ENCODE measurements around the gene KIF21B. TPM values are rescaled to one million over a fixed set of nuclear protein-coding genes. Genes with fewer than 3 reads are reported as not detected.
"Not testable (repeated sequence)": the region's sequence is repeated elsewhere in the genome, so short reads cannot be mapped to it uniquely, and the experiment has no call there.

KIF21B gene
- total and polyA plus RNA-seq, 7 donors: 0.28 to 18.4 (median 0.81) TPM

GRCh38 chr1:200951016-200951415 is 72.5 kb downstream of the KIF21B start:
- no peak for DNase-seq
- intact Hi-C loops (cut with DNase I): no loop called here
- Histone ChIP-seq H3K4me3 (no peak overlapping the region), H3K36me3 (no peaks in the 10 kb centered on the region), H3K27me3 (no peaks in the 10 kb centered on the region), H3K4me1 (no peaks in the 10 kb centered on the region), H3K9me3 (peaks cover 0 to 4% (median 0%) of the 10 kb centered on the region in 4 donors), H3K27ac (no peak overlapping the region)
- no peak for TF ChIP-seq POLR2A (IDR thresholded peaks at IDR 0.05)
- no peak for TF ChIP-seq POLR2AphosphoS5 (IDR thresholded peaks at IDR 0.05)
- TF ChIP-seq CTCF (IDR thresholded peaks at IDR 0.05): no peak
- TF ChIP-seq EP300 (IDR thresholded peaks at IDR 0.05): no peak
- WGBS, 2 donors: 90 to 92% methylated on average over 2 of the region's 2 CpGs

- H3K4me3 ChIP-seq: no peak overlapping the region
- H3K27me3 ChIP-seq: no peaks in the 10 kb centered on the region
- H3K4me1 ChIP-seq: no peaks in the 10 kb centered on the region
- no peaks in the 10 kb centered on the region for H3K36me3 ChIP-seq
- intact Hi-C loops (cut with DNase I): no loop called here
- no peak for TF ChIP-seq CTCF (IDR thresholded peaks at IDR 0.05)
- no peak for TF ChIP-seq EP300 (IDR thresholded peaks at IDR 0.05)
- no peak for TF ChIP-seq POLR2AphosphoS5 (IDR thresholded peaks at IDR 0.05)
- TF ChIP-seq POLR2A (IDR thresholded peaks at IDR 0.05): no peak
- peaks cover 0 to 4% (median 0%) of the 10 kb centered on the region in 4 donors for H3K9me3 ChIP-seq
- 95 to 97% methylated on average over 8 of the region's 8 CpGs for WGBS, 2 donors
- no peak for DNase-seq
- no peak overlapping the region for H3K27ac ChIP-seq
These were observed 73.9 kb downstream of the KIF21B start for GRCh38 chr1:200949626-200950025.

- TF ChIP-seq EP300 (IDR thresholded peaks at IDR 0.05): no peak
- TF ChIP-seq POLR2A (IDR thresholded peaks at IDR 0.05): no peak
- no peak for TF ChIP-seq POLR2AphosphoS5 (IDR thresholded peaks at IDR 0.05)
- TF ChIP-seq CTCF (IDR thresholded peaks at IDR 0.05): no peak
These were observed 76.4 kb downstream of the KIF21B start for GRCh38 chr1:200947059-200947566.

GRCh38 chr1:200945111-200945510 is 78.4 kb downstream of the KIF21B start:
- DNase-seq: no peak
- Histone ChIP-seq H3K27me3 (no peaks in the 10 kb centered on the region), H3K9me3 (peaks cover 0 to 4% (median 0%) of the 10 kb centered on the region in 4 donors), H3K4me1 (no peaks in the 10 kb centered on the region), H3K4me3 (no peak overlapping the region), H3K27ac (no peak overlapping the region), H3K36me3 (no peaks in the 10 kb centered on the region)
- WGBS, 2 donors: 84 to 88% methylated on average over 3 of the region's 3 CpGs
- intact Hi-C loops (cut with DNase I): no loop called here
- TF ChIP-seq EP300 (IDR thresholded peaks at IDR 0.05): no peak
- TF ChIP-seq POLR2A (IDR thresholded peaks at IDR 0.05): no peak
- no peak for TF ChIP-seq POLR2AphosphoS5 (IDR thresholded peaks at IDR 0.05)
- no peak for TF ChIP-seq CTCF (IDR thresholded peaks at IDR 0.05)

More at GRCh38 chr1:200947059-200947566, 76.4 kb downstream of the KIF21B start:
- intact Hi-C loops (cut with DNase I): no loop called here
- Histone ChIP-seq H3K27me3 (no peaks in the 10 kb centered on the region), H3K36me3 (no peaks in the 10 kb centered on the region), H3K4me3 (no peak overlapping the region), H3K9me3 (peaks cover 0 to 4% (median 0%) of the 10 kb centered on the region in 4 donors), H3K27ac (no peak overlapping the region), H3K4me1 (no peaks in the 10 kb centered on the region)
- no peak for DNase-seq
- 91 to 96% methylated on average over 3 of the region's 3 CpGs for WGBS, 2 donors

GRCh38 chr1:200938955-200939354 is 84.6 kb downstream of the KIF21B start:
- Histone ChIP-seq H3K4me1 (no peaks in the 10 kb centered on the region), H3K36me3 (no peaks in the 10 kb centered on the region), H3K27ac (no peak overlapping the region), H3K27me3 (no peaks in the 10 kb centered on the region), H3K4me3 (no peak overlapping the region), H3K9me3 (no peaks in the 10 kb centered on the region)
- 62% methylated on average over 4 of the region's 4 CpGs for WGBS, 2 donors
- no peak for TF ChIP-seq CTCF (IDR thresholded peaks at IDR 0.05)
- no peak for TF ChIP-seq POLR2A (IDR thresholded peaks at IDR 0.05)
- no peak for TF ChIP-seq EP300 (IDR thresholded peaks at IDR 0.05)
- no peak for TF ChIP-seq POLR2AphosphoS5 (IDR thresholded peaks at IDR 0.05)
- no peak for DNase-seq
- intact Hi-C loops (cut with DNase I): no loop called here

GRCh38 chr1:200935286-200935962 is 88.1 kb downstream of the KIF21B start:
- H3K9me3 ChIP-seq; H3K4me3 ChIP-seq; H3K27me3 ChIP-seq; intact Hi-C loops (cut with DNase I); DNase-seq; H3K4me1 ChIP-seq; H3K36me3 ChIP-seq; H3K27ac ChIP-seq: not testable (repeated sequence)
- 90 to 95% methylated on average over 18 of the region's 18 CpGs for WGBS, 2 donors

Data from sigmoid colon (tissue), 7 donors.